ENCODE results near the gene PMM1.
"Not testable (repeated sequence)": the region's sequence is repeated elsewhere in the genome, so short reads cannot be mapped to it uniquely, and the experiment has no call there.

The PMM1 gene

DNA sequence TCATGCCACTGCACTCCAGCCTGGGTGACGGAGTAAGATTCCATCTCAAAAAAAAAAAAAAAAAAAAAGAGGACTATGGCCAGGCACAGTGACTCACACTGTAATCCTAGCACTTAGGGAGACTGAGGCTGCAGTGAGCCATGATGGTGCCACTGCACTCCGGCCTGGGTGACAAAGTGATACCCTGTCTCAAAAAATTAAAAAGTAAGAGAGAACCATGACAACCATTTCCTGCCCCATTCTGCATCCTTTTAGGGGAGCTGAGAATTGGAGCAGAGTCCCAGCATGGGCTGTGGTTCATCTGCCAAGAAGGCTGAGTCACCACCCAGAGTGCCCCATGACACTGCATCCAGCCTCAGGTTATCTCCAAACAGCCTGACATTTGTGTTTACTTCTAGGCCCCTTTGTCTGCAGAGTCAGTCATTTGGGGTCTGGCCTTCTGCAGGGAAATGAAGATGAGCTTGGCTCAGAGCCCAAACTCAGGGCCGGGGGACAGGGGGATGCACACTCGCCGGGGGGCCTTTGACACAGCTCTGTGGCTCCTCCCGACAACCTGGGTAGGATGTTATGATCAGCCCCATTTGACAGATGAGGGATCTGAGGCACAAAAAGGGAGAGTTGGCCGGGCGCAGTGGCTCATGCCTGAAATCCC, 24.1 kb downstream of the PMM1 start:
- in situ Hi-C loops (cut with MboI; ENCODE audit: low sequenced_read_pairs) = no loop called here

DNA sequence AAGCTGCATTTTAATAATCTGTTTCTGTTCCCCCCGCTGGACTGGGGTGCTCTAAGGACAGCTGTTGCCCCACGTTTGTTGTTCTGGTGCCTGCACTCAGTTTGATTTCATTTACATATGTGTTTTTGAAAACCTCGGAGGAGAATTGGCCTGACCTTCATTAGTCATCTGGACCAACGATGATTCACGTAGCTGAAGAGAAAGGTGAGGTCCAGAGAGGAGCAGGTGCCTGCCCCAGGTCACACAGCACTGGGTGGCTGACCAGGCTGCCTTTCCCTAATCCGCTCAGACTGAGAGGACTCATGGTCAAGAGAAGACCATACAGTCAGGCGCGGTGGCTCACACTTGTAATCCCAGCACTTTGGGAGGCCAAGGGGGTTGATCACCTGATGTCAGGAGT, 25.1 kb downstream of the PMM1 start:
- in situ Hi-C loops (cut with MboI; ENCODE audit: low sequenced_read_pairs) = no loop called here

DNA sequence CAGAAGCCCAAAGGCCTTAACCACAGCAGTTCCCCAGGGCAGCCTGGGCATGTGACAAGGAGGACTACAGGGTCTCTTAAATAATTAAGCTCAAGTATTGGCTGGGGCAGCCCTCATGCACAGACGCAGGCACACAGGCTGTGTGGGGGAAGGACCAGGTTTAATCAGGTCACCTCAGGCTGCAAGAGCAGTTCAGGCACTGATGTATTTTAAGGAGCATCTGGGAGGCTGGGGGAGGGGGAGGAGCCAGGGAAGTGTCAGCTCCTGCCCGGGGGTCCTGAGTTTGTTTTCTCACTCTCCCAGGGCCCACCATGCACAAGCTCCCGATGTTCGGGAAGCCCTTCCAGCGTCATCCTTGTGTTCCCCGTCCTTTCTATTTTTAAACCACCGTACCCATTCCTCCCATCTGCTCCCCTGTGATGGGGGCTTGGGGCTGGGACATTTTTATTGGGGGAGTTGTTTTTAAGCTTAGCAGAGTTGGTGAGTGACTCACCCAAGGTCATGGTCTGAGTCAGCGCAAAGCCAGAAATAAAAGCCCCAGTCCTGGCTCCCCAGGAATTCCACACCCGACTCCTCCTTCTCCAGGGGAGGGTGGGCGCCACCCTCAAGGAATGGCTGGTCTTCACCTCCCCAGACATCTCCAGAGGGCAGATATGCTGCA, 26.5 kb downstream of the PMM1 start:
- in situ Hi-C loops (cut with MboI; ENCODE audit: low sequenced_read_pairs) = no loop called here

DNA sequence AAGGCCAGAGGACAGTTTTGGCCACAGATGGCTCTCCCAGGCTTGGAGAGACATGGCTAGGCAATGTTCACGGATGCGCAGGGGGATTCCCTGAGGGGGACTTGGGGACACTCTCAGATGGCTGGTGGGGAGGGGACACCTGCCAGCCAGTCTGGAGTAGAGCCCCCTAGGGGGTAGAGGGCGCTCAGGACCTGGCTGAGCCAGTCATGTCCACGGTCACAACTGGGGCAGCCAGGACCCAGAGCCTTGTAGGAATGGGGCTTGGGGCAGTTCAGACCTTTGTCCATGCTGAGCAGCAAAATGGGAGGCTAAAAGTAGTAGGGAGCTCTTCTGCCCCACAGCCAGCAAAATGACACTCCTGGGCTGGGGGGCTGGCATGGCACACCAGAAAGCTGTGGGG, 27.2 kb downstream of the PMM1 start:
- in situ Hi-C loops (cut with MboI; ENCODE audit: low sequenced_read_pairs) = no loop called here

DNA sequence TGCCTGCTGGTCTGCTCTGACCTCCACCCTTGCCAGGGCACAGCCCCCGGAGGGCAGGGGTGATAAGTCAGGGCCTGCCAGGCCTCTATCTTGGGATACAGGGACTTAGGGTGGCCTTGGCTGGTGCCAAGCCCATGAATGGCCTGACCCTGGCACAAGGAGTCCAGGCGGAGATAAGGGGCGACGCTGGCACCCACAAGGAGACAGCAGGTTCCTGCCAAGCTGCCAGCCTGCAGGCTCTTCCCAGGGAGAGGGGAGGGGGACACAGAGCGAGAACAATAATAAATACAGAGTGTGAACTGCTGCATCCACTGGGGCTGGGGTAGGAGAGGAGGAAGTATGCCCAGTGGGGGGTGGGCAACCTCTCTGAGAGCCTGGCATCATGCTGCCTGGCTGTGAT, 27.9 kb downstream of the PMM1 start:
- in situ Hi-C loops (cut with MboI; ENCODE audit: low sequenced_read_pairs) = no loop called here

DNA sequence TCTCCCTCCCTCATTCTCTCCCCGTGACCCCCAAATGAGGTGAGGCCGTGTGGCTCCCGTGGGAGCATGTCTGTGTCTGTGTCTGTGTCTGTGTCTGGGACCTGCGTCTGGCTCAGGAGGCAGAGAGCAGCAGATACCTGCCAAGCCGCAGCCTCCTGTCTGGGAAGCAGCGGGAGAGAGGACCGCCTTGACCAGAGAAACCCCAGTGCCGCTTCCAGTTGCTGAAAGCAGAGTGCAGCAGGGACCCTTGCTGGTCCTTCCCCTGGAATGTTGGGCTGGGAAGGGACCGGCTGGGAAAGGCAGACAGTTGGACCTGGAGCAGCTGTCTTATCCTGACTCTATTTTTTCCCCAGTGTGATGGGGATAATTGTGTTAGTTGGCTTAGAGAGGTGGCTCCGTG, 28.3 kb downstream of the PMM1 start:
- in situ Hi-C loops (cut with MboI; ENCODE audit: low sequenced_read_pairs) = no loop called here

DNA sequence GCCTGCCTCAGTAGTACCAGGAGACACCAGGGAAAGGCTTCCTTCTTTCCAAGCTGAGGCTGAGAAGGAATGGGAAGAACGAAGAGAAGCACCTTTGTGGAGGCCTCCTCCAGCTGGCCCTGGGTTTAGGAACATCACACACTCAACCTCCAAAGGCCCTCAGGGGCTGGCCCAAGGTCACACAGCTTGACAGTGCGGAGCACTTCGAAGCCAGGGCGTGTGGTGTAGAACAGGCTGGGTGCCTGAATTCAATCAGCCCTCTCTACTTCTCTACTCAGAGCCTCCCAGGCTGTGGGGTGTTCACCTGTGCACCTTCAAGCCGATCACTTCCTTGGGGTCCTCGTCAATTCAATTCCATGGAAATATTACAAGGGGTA, 29.6 kb downstream of the PMM1 start:
- in situ Hi-C loops (cut with MboI; ENCODE audit: low sequenced_read_pairs) = no loop called here

DNA sequence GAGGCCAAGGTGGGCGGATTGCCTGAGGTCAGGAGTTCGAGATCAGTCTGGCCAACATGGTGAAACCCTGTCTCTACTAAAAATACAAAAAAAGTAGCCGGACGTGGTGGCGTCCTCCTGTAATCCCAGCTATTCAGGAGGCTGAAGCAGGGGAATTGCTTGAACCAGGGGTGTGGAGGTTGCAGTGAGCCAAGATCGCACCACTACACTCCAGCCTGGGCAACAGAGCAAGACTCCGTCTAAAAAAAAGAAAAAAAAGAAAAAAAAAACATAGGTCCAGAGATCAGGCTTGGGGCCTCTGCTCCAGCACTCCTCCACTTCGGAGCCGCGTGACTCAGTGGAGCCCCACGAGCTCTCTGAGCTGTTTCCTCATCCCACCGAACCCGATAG, 31.4 kb downstream of the PMM1 start:
- in situ Hi-C loops (cut with MboI; ENCODE audit: low sequenced_read_pairs) = not testable (repeated sequence)

DNA sequence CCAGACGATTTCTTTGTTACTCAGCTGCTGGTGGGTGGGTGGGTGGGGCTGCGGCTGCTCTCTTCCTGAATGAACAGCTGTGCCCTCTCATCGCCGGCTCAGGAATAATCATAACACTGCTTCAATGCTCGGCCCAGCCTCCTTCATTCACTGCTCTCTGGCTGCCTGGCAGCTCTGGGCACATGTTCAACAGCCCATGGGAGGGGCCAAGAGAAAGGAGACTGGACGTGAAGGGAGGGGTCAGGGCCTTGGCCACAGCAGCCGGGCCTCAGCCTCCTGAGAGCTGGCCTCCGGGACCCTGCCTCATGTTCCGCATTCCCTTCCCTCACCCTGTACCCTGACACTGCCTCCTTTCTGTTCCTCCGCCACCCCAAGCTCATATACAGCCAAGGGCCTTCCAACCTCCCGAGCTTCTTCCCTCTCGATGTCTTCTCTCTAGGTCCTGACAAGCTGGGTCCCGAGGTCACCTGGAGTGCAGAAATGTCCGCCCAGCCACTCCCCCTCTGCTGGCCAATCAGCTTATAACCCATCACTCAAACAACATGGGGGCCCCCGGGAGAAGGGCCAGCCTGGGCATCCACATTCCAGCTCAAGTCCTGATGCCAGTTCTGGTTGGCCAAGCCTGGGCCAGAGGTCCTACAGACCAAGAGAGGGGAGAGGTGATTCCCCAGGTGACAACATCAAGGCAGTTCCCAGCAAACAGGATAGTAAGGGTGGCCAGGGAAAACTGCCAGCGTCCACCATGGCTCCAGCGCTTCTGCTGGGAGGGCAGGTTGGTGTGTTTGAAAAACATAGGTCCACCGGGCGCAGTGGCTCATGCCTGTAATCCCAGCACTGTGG, 32.0 kb downstream of the PMM1 start:
- in situ Hi-C loops (cut with MboI; ENCODE audit: low sequenced_read_pairs) = no loop called here

DNA sequence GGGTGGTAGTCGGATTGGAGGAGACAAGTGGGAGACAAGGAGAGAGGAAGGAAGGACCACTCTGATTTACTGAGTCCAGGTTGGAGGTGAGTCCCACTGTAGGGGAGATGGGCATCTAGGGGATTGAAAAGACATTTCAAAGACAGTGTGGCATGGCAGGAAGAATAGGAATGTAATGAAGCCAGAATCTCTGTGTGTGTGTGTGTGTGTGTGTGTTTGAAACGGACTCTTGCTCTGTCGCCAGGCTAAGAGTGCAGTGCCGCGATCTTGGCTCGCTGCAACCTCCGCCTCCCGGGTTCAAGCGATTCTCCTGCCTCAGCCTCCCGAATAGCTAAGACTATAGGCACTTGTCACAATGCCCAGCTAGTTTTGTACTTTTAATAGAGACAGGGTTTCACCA, 33.1 kb downstream of the PMM1 start:
- in situ Hi-C loops (cut with MboI; ENCODE audit: low sequenced_read_pairs) = no loop called here

DNA sequence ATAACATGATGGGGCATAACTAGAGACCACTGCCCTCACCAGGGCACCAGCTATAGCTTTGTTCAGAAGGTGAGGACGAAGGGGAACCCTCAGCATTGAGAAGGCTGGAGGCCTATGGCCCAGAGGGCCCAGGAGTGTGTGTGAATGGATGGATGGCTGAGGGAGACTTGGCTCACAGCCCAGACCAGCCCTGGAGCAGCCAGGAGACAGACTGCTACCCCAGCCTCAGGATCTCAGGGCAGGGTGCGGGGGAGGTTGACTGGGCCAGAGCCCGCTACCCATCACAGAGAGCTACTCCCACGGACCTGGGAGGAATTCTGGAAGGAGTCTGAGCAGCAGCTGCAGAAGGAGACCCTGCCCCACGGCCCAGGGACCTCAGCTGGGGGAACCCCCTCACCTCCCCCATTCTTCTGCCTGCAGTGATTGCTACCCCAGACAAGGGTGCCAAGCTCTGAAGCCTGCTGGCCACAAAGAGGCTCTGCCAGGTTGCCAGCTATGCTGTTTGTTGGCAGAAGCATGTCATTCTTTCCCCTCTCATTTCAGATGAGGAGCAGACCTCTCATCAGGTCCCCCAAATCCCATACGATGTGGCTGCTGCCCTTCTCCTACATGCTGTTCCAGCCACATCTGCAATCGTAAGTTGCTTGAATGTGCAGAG, 34.2 kb downstream of the PMM1 start:
- in situ Hi-C loops (cut with MboI; ENCODE audit: low sequenced_read_pairs) = no loop called here

DNA sequence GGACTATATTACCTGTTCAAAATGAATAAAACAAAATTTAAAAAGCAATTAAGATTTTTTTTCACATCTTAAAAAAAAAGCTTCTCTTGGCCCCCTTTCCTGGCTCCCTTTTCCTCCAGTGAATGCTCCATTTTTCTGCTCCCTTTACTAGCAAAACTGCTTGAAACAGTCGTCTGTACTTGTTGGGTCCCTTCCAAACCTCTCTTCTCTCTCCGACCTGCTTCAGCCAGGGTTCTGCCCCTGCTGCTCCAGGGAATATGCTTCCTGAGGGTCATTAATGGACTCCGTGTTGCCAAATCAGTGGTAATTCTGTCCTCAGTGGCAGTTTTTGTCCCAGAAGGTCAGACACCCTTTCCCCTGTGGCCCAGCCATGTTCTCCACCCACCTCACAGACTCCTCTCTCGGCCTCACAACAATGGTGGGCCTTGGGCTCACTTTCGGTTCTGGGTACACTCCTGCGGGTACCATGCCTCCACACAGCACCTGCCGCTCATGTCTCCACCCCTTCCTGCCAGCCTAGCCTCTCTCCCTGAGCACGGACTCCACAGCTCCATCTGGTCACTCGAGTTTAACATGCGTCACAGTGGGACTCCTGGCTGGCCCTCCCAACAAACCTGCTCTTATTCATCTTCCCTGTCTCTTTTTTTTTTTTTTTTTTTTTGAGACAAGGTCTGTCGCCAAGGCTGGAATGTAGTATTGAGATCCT, 37.6 kb downstream of the PMM1 start:
- in situ Hi-C loops (cut with MboI; ENCODE audit: low sequenced_read_pairs) = no loop called here

DNA sequence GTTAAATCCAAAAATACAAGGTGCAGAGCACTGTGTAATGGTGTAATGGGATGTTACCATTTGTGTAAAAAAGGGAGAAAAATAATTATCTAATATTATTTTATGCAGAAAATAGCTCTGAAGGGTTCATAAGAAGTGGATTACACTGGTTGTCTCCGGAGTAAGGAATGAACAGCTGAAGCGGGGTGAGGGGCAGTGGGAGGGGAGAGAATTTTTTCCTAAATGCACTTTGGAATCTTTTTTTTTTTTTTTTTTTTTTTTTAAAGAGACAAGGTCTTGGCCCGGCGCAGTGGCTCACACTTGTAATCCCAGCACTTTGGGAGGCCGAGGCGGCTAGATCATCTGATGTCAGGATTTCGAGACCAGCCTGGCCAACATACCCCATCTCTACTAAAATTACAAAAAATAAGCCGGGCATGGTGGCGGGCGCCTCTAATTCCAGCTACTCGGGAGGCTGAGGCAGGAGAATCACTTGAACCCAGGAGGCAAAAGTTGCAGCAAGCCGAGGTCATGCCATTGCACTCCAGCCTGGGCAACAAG, 38.6 kb downstream of the PMM1 start:
- in situ Hi-C loops (cut with MboI; ENCODE audit: low sequenced_read_pairs) = no loop called here

DNA sequence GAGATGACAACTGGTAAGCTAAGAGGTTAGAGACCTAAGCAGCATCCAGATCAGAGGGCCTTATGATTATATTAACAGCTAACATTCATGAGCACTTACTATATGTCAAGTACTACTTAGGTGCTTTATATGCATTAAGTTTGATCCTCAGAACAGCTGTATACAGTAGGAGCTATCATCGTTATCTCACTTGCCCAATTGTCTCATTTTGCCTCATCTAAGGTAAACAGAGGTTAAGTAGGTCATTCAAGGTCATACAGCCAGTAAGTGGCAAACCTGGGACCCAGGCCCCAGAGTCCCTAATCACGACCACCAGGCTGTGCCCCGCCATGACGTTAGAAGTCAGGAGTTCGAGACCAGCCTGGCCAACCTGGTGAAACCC, 40.8 kb downstream of the PMM1 start:
- in situ Hi-C loops (cut with MboI; ENCODE audit: low sequenced_read_pairs) = no loop called here

DNA sequence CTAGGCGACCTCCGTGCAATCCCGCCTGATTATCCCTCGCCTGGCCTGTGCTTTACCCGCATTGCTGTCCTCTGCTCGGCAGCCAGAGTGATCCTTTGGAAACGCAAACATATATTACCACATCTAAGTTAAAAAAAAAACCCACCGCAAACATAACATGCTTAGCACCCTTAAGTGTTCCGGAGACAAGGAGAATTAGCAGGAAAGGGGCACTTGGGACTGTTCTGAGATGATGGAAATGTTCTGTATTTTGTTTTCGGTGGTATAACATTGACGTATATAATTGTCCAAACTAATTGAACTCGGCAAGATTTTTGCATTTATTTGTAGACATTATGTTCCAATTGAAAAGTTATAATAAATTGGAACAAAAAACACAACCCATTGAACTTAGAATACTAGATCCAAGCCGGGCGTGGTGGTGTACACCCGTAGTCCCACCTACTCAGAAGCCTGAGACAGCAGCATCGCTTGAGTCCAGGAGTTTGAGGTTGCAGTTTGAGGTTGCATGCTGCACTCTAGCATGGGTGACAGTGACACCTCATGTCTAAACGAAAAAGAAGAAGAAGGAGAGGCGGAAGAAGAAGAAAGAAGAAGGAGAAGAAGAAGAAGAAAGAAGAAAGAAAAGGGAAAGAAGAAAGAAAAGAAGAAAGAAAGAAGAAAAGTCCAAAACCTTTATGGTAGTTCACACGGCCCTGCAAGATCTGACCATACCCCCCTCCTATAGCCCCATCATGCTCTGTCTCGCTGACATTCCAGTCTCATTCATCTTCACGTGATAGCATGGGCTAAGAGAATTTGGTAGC, 44.8 kb downstream of the PMM1 start:
- in situ Hi-C loops (cut with MboI; ENCODE audit: low sequenced_read_pairs) = no loop called here

DNA sequence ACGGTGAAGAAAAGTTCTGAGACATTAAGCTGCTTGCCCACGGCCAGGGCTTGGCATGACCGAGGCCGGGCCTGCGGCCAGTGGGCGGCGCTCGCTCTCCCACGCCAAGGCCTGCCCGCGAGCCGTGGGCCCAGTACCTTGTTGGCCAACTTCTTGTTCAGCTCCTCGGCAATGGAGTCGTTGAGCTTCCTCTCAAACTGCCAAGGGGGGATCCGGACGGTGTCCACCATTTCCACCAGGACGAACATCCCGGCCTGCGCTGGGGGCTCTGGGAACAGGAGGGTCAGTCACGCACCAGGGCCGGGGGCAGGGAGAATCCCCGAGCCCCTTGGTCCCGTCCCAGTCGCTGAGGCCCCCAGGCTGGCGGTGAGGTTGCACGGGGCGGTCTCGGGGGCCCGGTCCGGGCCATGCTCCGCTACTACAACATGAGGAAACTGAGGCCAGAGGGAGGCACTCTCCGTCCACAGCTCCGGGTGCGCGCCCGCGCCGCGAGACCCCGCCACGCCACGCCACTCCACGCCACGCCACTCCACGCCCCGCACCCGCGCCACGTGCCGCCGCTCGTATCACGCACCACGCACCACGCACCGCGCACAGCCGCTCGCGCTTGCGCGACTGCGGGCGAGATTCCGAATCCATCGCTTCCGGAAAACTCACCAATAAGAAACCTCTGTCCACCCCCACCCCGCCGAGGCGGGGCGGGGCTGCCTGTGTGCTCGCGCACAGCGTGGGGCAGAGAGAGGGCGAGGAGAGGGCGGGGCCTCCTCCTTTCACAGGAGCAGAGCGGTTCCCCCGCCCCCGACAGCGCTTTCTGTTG, 45.6 kb downstream of the PMM1 start, which contains the start of gene POLR3H:
POLR3H (minus strand) TSS at position 617 of the 817 bp plus-strand sequence; CDS start at position 248, 369 bp downstream.
- in situ Hi-C loops (cut with MboI; ENCODE audit: low sequenced_read_pairs) = no loop called here

DNA sequence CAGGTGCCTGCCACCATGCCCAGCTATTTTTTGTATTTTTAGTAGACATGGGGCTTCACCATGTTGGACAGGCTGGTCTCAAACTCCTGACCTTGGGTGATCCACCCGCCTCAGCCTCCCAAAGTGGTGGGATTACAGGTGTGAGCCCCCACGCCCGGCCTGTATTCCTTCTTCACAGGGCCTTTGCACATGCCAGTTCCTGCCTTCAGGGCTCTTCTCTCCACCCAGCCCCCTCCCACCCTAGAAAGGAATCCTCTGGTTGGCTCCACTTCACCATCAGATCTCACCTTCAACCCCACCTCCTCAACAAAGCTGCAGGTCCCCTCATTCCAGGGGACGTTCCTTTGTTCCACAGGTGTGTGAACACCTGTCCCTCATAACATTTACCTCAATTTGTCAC, 47.4 kb downstream of the PMM1 start:
- in situ Hi-C loops (cut with MboI; ENCODE audit: low sequenced_read_pairs) = no loop called here

DNA sequence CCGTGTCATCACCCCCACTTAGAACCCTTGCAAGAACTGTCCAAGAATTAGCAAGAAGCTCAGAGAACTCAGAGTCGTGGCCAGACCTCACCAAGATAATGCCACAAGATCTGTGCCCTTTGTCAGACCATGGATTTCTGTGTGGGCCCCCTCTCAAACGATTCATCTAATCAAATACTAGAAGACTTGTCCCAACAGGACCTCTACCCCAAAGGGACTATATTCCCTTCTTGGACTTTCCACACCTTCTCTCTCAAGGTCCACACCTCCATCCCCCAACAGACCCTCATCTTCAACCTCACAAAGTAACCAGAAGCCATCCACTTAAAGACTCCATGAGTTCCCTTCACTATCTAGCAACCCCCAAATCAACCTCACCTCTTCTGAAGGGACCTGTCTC, 48.2 kb downstream of the PMM1 start:
- in situ Hi-C loops (cut with MboI; ENCODE audit: low sequenced_read_pairs) = no loop called here

DNA sequence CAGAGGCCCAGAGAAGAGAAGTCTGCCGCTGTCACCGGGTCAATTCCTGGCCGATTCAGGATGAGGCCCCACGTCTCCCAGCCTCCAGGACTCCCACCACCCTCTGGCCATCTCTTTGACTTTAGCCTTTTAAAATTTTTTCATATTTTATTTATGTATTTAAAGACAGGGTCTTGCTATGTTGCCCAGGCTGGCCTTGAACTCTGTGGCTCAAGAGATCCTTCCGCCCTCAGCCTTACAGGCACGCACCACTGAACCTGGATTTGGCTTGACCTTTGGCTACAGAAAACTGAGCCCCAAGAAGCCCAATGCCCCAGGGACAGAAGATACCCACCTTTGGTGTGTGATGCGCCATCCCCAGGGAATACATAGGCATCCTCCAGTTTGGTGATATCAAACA, 49.3 kb downstream of the PMM1 start:
- in situ Hi-C loops (cut with MboI; ENCODE audit: low sequenced_read_pairs) = no loop called here

All from HL-60/S4 (cell line).